Fibroblast of skin of scalp (primary cell): ENCODE results near the gene EME2.

ENCODE experiments used
- DNase-seq: peaks from one replicate; pipeline ENCODE4 v3.0.0-alpha.2; 2013

EME2 gene

GRCh38 chr16:1767116-1767994 is 5.3 kb upstream of the EME2 start:
- no peak for DNase-seq

GRCh38 chr16:1768061-1768766 is 4.4 kb upstream of the EME2 start:
- DNase-seq, result no peak

GRCh38 chr16:1768767-1769401 is 3.7 kb upstream of the EME2 start:
- DNase-seq, result no peak

GRCh38 chr16:1769402-1770300 is 3.0 kb upstream of the EME2 start:
- no peak for DNase-seq

GRCh38 chr16:1770328-1771187 is 2.1 kb upstream of the EME2 start:
- DNase-seq, result peak; percentile 16

GRCh38 chr16:1771188-1771863 is 1.3 kb upstream of the EME2 start, which contains the start of gene NME3:
Gene NME3, minus strand, starts transcription at chr16:1771543. Its CDS starts 9 bp downstream, at chr16:1771534.
- peak; percentile 56 for DNase-seq

GRCh38 chr16:1771864-1772361 is 697 bp upstream of the EME2 start:
- no peak for DNase-seq

- peak; percentile 85 for DNase-seq
Measured at GRCh38 chr16:1772908-1773702, 495 bp downstream of the EME2 start, which contains the start of gene MRPS34. Gene MRPS34, minus strand, starts transcription at chr16:1773134. Its CDS starts 15 bp downstream, at chr16:1773119.

- DNase-seq, result no peak
Measured at GRCh38 chr16:1773703-1774447, 1.3 kb downstream of the EME2 start.

GRCh38 chr16:1774448-1774780 is 1.8 kb downstream of the EME2 start:
- DNase-seq, result no peak

- DNase-seq, result no peak
Measured at GRCh38 chr16:1775006-1775845, 2.6 kb downstream of the EME2 start.

GRCh38 chr16:1775846-1776671 is 3.4 kb downstream of the EME2 start:
- DNase-seq, result no peak

GRCh38 chr16:1776672-1776955 is 4.0 kb downstream of the EME2 start:
- no peak for DNase-seq

GRCh38 chr16:1776991-1777374 is 4.4 kb downstream of the EME2 start:
- no peak for DNase-seq

- DNase-seq, result no peak
Measured at GRCh38 chr16:1777375-1778199, 5.0 kb downstream of the EME2 start.
